Amniotic stem cell (primary cell): ENCODE measurements around the gene SLC44A4.

ENCODE experiments used
- DNase-seq: peaks from one replicate; lab custom pipeline; 2025; lab: John Stamatoyannopoulos, UW

The SLC44A4 gene

DNA sequence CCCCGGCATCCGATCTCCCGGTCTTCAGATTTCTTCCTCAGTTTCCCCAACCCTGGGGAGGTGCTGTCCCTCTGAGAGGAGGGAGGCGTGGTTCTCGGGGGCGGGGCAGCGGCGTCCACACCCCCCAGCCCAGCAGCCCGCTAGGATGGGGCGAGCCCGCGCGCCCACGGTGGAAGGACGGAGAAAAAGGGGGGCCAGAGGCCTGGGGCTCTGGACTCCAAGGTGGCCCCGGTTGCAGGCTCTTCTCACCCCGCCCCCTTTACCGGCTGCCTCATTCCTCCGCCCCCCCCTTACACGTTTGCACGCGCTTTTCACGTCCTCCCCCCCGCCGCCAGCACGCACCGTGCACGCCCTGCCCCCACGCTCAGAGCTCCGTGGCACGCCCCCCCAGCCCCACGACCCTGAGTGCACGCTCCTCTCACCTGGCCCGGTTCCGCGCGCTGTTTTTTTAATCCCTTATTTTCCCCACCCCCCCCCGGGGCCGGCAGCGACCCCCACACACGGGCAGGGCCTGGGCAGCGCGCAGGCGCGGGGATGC, 22.7 kb upstream of the SLC44A4 start:
- DNase-seq: no peak

DNA sequence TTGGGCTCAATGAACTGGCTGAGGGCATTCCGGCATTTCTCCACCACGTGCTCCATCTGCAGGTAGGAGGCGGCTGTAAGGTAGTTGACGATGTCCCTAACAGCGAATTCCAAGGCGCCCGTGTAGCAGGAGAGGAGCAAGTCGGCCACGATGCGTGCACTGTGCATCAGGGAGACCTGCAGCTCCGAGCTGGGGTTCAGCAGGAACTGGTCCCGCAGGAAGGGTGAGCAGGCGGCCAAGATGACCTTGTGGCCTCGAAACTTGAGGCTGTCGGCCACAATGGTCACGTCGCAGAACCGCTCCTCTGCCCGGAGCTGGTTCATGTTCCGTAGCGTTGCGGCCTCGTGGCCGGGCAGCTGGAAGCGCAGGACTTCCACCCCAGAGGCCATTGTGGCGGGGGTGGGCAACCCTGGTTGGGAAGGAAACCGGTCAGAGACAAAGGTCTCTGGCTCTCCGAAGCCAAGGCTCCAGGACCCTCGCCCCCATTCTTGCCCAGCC, 22.2 kb upstream of the SLC44A4 start:
- DNase-seq: no peak

GRCh38 chr6:31899882-31900722, 21.3 kb upstream of the SLC44A4 start:
- no peak for DNase-seq

- no peak for DNase-seq
Measured at GRCh38 chr6:31899215-31899614, 20.4 kb upstream of the SLC44A4 start.

- no peak for DNase-seq
Measured at GRCh38 chr6:31898383-31899011, 19.7 kb upstream of the SLC44A4 start.

DNA sequence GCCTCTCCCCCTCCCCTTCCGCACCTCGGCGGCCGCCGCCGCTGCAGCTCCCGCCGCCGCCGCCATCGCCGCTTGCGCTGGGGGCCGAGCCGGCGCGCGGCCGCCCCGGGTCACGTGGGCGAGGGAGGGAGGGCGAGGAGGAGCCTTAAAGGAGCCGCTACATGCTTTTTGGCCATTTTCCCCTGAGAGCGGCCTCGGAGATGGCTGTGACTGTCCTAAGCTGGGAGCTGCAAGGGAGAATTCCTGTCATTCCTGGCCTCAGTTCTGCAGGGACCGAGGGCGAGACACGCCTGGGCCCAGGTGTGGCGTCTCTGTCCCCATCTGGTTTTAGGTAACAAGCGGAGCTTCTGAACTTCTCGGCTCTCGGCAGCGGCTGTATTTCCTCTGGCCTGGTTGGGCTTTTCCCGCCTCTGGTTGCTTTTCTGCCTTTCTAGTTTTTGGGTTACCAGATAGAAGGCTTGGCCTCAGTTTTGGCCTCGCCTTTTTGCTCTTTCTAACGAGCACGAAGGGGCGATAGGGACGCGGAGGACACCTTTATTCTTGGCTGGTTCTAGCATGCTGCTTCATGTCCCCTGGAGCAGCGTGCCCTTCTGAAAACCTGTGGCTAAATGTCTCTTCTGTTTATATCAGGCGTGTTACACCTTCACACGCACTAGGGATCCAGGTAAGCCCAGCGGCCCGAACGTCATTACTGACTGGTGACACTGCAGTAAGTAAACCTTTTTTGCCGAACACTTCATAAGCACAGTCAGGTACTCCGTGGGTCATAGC, 19.0 kb upstream of the SLC44A4 start, which contains the start of gene EHMT2:
TSS of gene EHMT2 (minus strand) at position 87 of the 771 bp plus-strand sequence. CDS start at position 66, 21 bp downstream.
- DNase-seq: peak; percentile 39

DNA sequence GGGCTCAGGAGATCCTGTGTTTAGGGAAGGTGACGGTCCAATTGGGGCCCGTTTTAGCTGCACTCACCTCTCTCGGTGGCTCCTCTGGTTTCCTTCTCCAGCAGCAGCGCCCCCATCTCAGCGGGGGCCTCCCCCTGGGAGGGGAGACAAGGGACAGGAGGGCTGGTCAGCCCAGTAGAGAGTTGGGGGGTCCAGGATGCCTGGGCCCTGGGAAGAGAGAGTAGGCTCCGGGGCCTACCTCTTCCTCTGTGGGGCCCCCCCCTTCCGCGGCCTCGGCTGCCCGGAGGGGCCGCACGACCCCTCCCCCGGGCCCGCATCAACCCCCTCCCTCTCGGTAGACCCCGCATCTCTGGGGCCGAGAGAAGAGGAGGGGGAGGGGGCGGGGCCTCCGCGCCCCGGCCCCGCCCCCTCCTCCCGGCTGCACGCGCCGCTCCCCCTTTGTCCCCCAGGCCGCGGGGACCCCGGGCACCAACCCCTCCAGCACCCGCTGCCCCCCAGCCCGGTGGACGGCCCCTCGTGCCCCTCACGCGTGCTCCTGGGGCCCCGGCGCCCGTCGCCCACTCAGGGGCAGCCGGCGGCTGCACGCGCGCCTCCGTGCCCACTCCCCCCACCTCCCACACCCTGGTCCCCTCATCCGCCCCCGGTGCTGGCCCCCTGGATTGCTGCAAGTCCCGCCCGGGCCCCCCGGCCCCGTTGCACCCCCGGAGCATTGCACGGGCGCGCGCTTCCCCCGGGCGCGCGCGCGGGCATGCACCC, 18.2 kb upstream of the SLC44A4 start:
- DNase-seq: no peak

- no peak for DNase-seq
Measured at GRCh38 chr6:31896493-31896855, 17.7 kb upstream of the SLC44A4 start.

- DNase-seq: no peak
Measured at GRCh38 chr6:31892821-31893220, 14.0 kb upstream of the SLC44A4 start.

DNA sequence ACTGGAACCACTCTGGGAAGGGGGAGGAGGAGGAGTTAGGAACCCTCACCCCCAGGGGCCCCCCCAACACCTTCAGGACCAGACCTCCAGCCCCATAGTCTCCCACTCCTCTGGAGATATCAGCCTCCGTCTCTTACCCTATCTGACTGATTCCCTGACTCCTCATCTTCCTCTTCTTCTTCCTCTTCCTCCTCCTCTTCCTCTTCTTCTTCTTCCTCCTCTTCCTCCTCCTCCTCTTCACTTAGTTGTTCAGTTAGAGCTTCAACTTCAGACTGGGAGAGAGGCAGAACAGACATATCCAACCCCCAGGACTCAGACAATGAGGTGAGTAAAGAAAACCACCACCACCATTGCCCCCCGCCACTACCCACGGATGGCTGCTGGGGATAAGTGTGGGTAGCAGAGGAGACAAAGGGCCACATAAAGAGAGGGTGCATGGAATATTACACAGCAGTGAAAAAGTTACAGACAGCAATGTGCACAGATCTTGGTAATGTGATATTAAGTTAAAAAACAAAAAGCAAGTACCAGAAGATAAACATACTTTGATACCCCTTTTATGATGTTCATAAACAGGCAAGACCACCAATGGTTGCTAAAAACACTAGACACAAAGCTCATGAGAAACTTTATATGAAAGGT, 10.7 kb upstream of the SLC44A4 start:
- no peak for DNase-seq

- DNase-seq: no peak
Measured at GRCh38 chr6:31888276-31889258, 9.8 kb upstream of the SLC44A4 start.

DNA sequence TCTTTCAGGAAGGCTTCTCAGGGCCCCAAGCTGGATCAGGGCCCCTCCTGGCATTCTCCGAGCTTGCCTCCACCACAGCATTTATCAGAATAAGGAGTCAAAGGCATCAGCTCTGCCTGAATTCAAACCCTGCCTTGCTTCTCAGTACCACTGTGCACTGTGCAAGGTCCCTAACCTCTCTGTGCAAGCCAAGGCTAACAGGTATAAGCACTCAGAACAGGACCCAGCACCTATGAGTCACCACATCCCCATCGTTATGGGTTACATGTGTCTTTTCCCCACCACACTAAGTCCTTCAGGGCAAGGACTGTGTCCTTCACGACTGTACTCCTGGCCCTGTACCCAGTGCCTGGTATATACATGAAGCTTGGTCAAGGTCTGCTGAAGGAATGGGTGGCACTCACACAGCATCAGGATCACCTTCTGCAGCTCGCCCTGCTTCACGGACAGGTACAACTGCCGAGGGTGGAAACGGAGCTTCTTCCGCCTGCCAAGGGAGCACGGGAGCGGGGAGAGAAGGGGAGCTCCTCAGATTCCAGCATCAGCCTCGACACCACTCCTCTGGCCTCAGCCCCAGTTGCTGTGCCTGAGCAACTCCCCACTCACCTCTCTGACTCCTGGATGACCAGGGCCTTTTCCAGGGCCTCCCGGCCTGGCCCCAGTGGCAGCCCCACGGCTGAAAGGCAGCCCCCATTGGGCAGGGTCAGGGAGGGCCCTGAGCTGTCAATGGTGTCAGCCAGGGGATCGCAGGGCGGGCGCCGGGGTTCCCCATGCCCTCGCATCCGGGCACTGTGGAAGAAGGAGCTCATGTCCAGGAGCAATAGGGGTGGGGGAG, 8.6 kb upstream of the SLC44A4 start:
- no peak for DNase-seq

GRCh38 chr6:31886541-31886991, 7.8 kb upstream of the SLC44A4 start:
- DNase-seq: no peak

GRCh38 chr6:31884528-31885035, 5.8 kb upstream of the SLC44A4 start:
- no peak for DNase-seq

DNA sequence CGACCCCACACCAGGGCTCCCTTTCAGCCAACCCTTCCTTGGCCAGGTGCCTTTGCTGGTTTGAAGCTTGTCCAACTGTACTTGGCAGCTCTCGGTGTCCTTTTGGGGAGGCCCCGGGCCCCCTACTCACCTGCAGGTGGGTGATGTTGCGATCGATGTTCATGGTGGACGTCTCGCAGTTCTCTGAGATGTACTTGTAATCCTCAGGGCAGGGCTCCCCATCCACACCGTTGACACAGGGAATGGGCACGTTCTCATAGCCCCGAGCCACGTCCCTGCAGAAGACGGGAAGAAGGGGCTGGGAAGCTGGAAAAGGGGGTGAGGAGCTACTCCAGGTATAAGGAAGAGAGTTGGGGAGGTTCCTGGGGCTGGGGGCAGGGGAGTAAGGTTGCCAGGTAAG, 4.9 kb upstream of the SLC44A4 start:
- DNase-seq: no peak

DNA sequence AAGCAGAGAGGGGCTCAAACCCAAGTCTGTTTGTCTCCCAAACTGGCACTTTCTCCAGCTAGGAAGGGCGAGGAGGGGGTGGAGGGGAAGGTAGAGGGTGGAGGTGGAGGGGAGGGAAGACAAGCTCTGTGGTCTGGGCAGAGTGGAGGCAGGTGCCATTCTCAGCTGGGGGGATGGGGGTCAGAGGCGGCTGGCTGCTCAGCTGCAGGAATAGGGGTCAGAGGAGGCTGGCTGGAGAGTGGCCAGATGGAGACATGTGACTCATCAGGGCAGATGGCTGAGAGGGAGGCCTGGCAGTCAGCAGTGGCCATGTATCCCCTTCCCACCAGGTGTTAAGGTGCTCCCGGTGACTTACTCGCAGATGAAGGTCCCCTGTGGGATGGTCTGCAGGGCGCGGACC, 3.5 kb upstream of the SLC44A4 start:
- DNase-seq: no peak

DNA sequence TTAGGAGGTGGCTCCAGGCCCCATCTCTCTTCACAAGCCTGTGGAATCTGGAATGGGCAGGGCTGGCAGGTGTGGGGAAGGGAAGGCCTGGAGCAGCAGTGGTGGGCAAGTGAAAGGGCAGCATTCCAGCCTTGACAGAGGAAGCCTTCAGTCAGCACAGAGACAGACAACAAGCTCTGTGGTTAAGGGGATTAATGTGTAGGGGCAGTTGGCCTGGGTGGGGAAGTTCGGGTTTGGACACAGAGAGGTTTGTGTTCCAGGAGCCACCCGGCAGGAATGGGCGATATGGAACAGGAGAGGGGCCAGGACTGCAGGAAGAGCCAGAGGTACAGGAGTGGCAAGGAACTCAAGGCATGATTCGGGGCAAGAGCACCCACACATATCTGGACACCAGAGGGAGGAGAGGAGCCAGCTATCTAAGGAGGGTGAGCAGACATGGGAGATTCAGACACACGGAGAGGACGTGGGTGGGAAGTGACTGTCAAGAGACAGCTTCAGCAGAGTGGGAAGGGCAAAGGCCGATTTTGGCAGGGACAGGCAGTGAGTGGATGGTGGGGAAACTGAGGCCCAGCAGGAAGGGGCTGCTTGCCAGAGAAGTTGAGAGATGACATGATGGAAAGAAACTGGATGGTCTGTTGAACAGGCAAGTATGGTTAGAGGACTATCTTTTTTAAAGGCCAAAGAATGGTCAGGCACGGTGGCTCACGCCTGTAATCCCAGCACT, 2.5 kb upstream of the SLC44A4 start:
- no peak for DNase-seq

GRCh38 chr6:31880616-31881015, 1.8 kb upstream of the SLC44A4 start:
- no peak for DNase-seq
